Measurements from ENCODE around the gene EOLA1. TPM values are rescaled to one million over a fixed set of nuclear protein-coding genes. Genes with fewer than 3 reads are reported as not detected.

Gene EOLA1
- total and polyA plus RNA-seq, 2 donors (not counting 1 experiment from before 2014, with no cell fraction given): 26.3 to 61.5 TPM

GRCh38 chrX:149527705-149528104 lies 13.1 kb upstream of the EOLA1 start:
- H3K27ac ChIP-seq (ENCODE audit: low read length in 2 of 2): no peak overlapping the region

More at GRCh38 chrX:149527705-149528104, 13.1 kb upstream of the EOLA1 start:
- Histone ChIP-seq H3K27me3 (replicated peaks in 1 of 4; ENCODE audit: control extremely low read depth in 1 of 4, control insufficient read depth in 3 of 4, insufficient read depth in 4 of 4, low read length in 3 of 4) (no peaks in the 10 kb centered on the region), H3K36me3 (replicated peaks in 1 of 2; ENCODE audit: control extremely low read depth in 1 of 2, control insufficient read depth in 1 of 2, extremely low read depth in 1 of 2, insufficient read depth in 2 of 2, low read length in 1 of 2) (no peaks in the 10 kb centered on the region), H3K9me3 (ENCODE audit: control extremely low read depth in 1 of 3, control insufficient read depth in 2 of 3, insufficient read depth in 1 of 3, low read length in 2 of 3) (no peaks in the 10 kb centered on the region), H3K9ac (ENCODE audit: low read length) (no peak overlapping the region), H4K20me1 (ENCODE audit: control insufficient read depth, insufficient read depth, low read length, poor library complexity, severe bottlenecking) (no peaks in the 10 kb centered on the region), H3K4me1 (ENCODE audit: control insufficient read depth in 2 of 2, insufficient read depth in 2 of 2, low read length in 2 of 2) (peaks cover 4 to 10% of the 10 kb centered on the region in 2 donors), H3K4me2 (replicated peaks; ENCODE audit: low read depth, low read length, poor library complexity, severe bottlenecking) (no peak overlapping the region), H2AFZ (ENCODE audit: insufficient read depth, low read depth, low read length, poor library complexity, severe bottlenecking) (no peak overlapping the region), H3K4me3 (ENCODE audit: control extremely low read depth in 1 of 5, extremely low read depth in 1 of 5, insufficient read depth in 1 of 5, low read depth in 2 of 5, low read length in 4 of 5) (no peak overlapping the region), H3K79me2 (ENCODE audit: control insufficient read depth, insufficient read depth, low read length) (peaks cover 4% of the 10 kb centered on the region)
- CTCF ChIA-PET: interaction anchor here (0.9 to 2.2 kb wide), 6 partner anchors 12 to 123 kb away, joined by 3 to 12 read pairs (median 4); partner anchors contain the start of genes EOLA1 and IDS
- peak overlapping the region; percentile 44 for H3K27ac Mint-ChIP-seq
- intact Hi-C loops (cut with micrococcal nuclease): no loop called here
- TF ChIP-seq EZH2 (IDR thresholded peaks at IDR 0.05; ENCODE audit: borderline replicate concordance, insufficient read depth, low read depth, low read length, poor library complexity, severe bottlenecking) (no peak), CTCF (IDR thresholded peaks at IDR 0.05) (peak; percentile 50)
- WGBS (ENCODE audit: insufficient coverage): 83% methylated on average over 1 of the region's 1 CpG
- DNase-seq (peak; percentile 56), ATAC-seq (ENCODE audit: low read depth) (peak; percentile 25)
- peaks cover 17% of the 10 kb centered on the region for H3K4me1 Mint-ChIP-seq
- no peaks in the 10 kb centered on the region for H3K9me3 Mint-ChIP-seq (ENCODE audit: insufficient read depth)
- H3K27me3 Mint-ChIP-seq: no peaks in the 10 kb centered on the region
- POLR2A ChIA-PET: interaction anchor here (1.0 kb wide), 1 partner anchor 12 kb away, joined by 4 read pairs; no protein-coding TSS in a partner anchor
- peak overlapping the region; percentile 7 for H3K4me3 Mint-ChIP-seq
